G401 (cell line): ENCODE data around the gene HOTAIR. TPM values are rescaled to one million over a fixed set of nuclear protein-coding genes. Genes with fewer than 3 reads are reported as not detected.

Experiments used
- DNase-seq: peaks from one replicate; pipeline ENCODE4 v3.0.0-alpha.2; 2015; ENCODE audit warnings: low spot score
- in situ Hi-C: cut with HindIII; loops from 2 replicates; pipeline ENCODE4 v1.10.0; 2016; ENCODE audit warnings: low sequenced_read_pairs, mixed read lengths
- total RNA-seq: library from RNA; depleted of rRNA; stranded (reverse); fragments of >200 nt; shearing (Covaris generic); gene quantifications from 2 replicates; pipeline ENCODE4 v1.2.3, GENCODE V29; 2014

HOTAIR gene
- total RNA-seq, 1 experiment from 2014 or later, result 4.1 TPM

- in situ Hi-C loops, result no loop called here
- DNase-seq, result no peak
Measured at GRCh38 chr12:53967421-53967925, 7.3 kb downstream of the HOTAIR start.

- no peak for DNase-seq
- in situ Hi-C loops, result no loop called here
Measured at GRCh38 chr12:53966385-53967133, 8.2 kb downstream of the HOTAIR start.

GRCh38 chr12:53966085-53966384 lies 8.7 kb downstream of the HOTAIR start:
- no peak for DNase-seq
- in situ Hi-C loops, result no loop called here

GRCh38 chr12:53965281-53966084 lies 9.3 kb downstream of the HOTAIR start:
- in situ Hi-C loops, result no loop called here
- DNase-seq, result no peak

GRCh38 chr12:53964315-53964713 lies 10.4 kb downstream of the HOTAIR start:
- in situ Hi-C loops, result no loop called here
- no peak for DNase-seq

- DNase-seq, result no peak
- in situ Hi-C loops, result no loop called here
Measured at GRCh38 chr12:53963434-53964314, 11.1 kb downstream of the HOTAIR start.

GRCh38 chr12:53963005-53963404 lies 11.7 kb downstream of the HOTAIR start:
- DNase-seq, result no peak
- in situ Hi-C loops, result no loop called here

- DNase-seq, result no peak
- in situ Hi-C loops, result no loop called here
Measured at GRCh38 chr12:53961025-53961761, 13.6 kb downstream of the HOTAIR start.

GRCh38 chr12:53960187-53961024 lies 14.3 kb downstream of the HOTAIR start:
- in situ Hi-C loops, result no loop called here
- no peak for DNase-seq

- no peak for DNase-seq
- in situ Hi-C loops, result no loop called here
Measured at GRCh38 chr12:53959314-53959713, 15.4 kb downstream of the HOTAIR start.

- no peak for DNase-seq
- in situ Hi-C loops, result no loop called here
Measured at GRCh38 chr12:53958128-53958527, 16.6 kb downstream of the HOTAIR start.

- in situ Hi-C loops, result no loop called here
- no peak for DNase-seq
Measured at GRCh38 chr12:53956914-53957536, 17.7 kb downstream of the HOTAIR start.

GRCh38 chr12:53956251-53956887 lies 18.4 kb downstream of the HOTAIR start:
- in situ Hi-C loops, result no loop called here
- DNase-seq, result no peak

GRCh38 chr12:53955776-53956250 lies 18.9 kb downstream of the HOTAIR start:
- no peak for DNase-seq
- in situ Hi-C loops, result no loop called here

- in situ Hi-C loops, result no loop called here
- DNase-seq, result no peak
Measured at GRCh38 chr12:53955036-53955775, 19.5 kb downstream of the HOTAIR start.

GRCh38 chr12:53954694-53955035 lies 20.1 kb downstream of the HOTAIR start, which contains the start of gene HOXC12:
HOXC12 (plus strand) TSS chr12:53954903; CDS start chr12:53954930, 27 bp downstream.
- no peak for DNase-seq
- in situ Hi-C loops, result no loop called here
